ENCODE measurements around the gene DCBLD1. TPM values are rescaled to one million over a fixed set of nuclear protein-coding genes. Genes with fewer than 3 reads are reported as not detected.

The DCBLD1 gene
- total and polyA plus RNA-seq, 2 donors (not counting 1 experiment from before 2014, with no cell fraction given) = 35.2 to 44.4 TPM

- H3K27me3 ChIP-seq (ENCODE audit: control insufficient read depth, insufficient read depth, low read length) = no peaks in the 10 kb centered on the region
- no peak overlapping the region for H3K27ac ChIP-seq (ENCODE audit: insufficient read depth, low read length)
- no peaks in the 10 kb centered on the region for H3K9me3 ChIP-seq (ENCODE audit: control insufficient read depth, insufficient read depth, low read depth, low read length)
- no peaks in the 10 kb centered on the region for H3K36me3 ChIP-seq (ENCODE audit: control insufficient read depth, insufficient read depth, low read length)
- no peaks in the 10 kb centered on the region for H4K20me1 ChIP-seq (ENCODE audit: control insufficient read depth, extremely low read depth, insufficient read depth, low read length)
- no peak for TF ChIP-seq CTCF (conservative IDR thresholded peaks at IDR 0.05 in 1 of 2, IDR thresholded peaks at IDR 0.05 in 1 of 2; ENCODE audit: low read depth in 1 of 2, low read length in 2 of 2)
- no peak for TF ChIP-seq EZH2 (IDR thresholded peaks at IDR 0.05; ENCODE audit: low read length, missing control alignments)
- H3K4me2 ChIP-seq (ENCODE audit: extremely low read depth, insufficient read depth, low read length) = no peak overlapping the region
- no peak overlapping the region for H3K9ac ChIP-seq (ENCODE audit: insufficient read depth, low read length)
- DNase-seq (ENCODE audit: low read depth in 2 of 2) = peak in 1 of 2 donors; percentile 24
- H3K79me2 ChIP-seq (ENCODE audit: control insufficient read depth, insufficient read depth, low read length) = no peaks in the 10 kb centered on the region
- H3K4me3 ChIP-seq (replicated peaks in 1 of 4; ENCODE audit: control extremely low read depth in 1 of 4, insufficient read depth in 1 of 4, low read depth in 3 of 4, low read length in 4 of 4) = no peak overlapping the region
- H3K4me1 ChIP-seq (ENCODE audit: control insufficient read depth, extremely low read depth, insufficient read depth, low read length) = no peaks in the 10 kb centered on the region
- H2AFZ ChIP-seq (ENCODE audit: low read length) = no peak overlapping the region
Measured at GRCh38 chr6:117557951-117558350, 75.5 kb downstream of the DCBLD1 start.

GRCh38 chr6:117558818-117559217 lies 76.3 kb downstream of the DCBLD1 start:
- H3K9me3 ChIP-seq (ENCODE audit: control insufficient read depth, insufficient read depth, low read depth, low read length) = no peaks in the 10 kb centered on the region

GRCh38 chr6:117559299-117559698 lies 76.8 kb downstream of the DCBLD1 start:
- Histone ChIP-seq H4K20me1 (ENCODE audit: control insufficient read depth, extremely low read depth, insufficient read depth, low read length) (no peaks in the 10 kb centered on the region), H3K4me2 (ENCODE audit: extremely low read depth, insufficient read depth, low read length) (no peak overlapping the region), H3K9me3 (ENCODE audit: control insufficient read depth, insufficient read depth, low read depth, low read length) (no peaks in the 10 kb centered on the region), H2AFZ (ENCODE audit: low read length) (no peak overlapping the region), H3K27me3 (ENCODE audit: control insufficient read depth, insufficient read depth, low read length) (no peaks in the 10 kb centered on the region), H3K79me2 (ENCODE audit: control insufficient read depth, insufficient read depth, low read length) (no peaks in the 10 kb centered on the region), H3K27ac (ENCODE audit: insufficient read depth, low read length) (no peak overlapping the region), H3K9ac (ENCODE audit: insufficient read depth, low read length) (no peak overlapping the region), H3K4me1 (ENCODE audit: control insufficient read depth, extremely low read depth, insufficient read depth, low read length) (no peaks in the 10 kb centered on the region), H3K36me3 (ENCODE audit: control insufficient read depth, insufficient read depth, low read length) (no peaks in the 10 kb centered on the region), H3K4me3 (replicated peaks in 1 of 4; ENCODE audit: control extremely low read depth in 1 of 4, insufficient read depth in 1 of 4, low read depth in 3 of 4, low read length in 4 of 4) (no peak overlapping the region)
- no peak for DNase-seq (ENCODE audit: low read depth in 2 of 2)
- no peak for TF ChIP-seq EZH2 (IDR thresholded peaks at IDR 0.05; ENCODE audit: low read length, missing control alignments)
- no peak for TF ChIP-seq CTCF (conservative IDR thresholded peaks at IDR 0.05 in 1 of 2, IDR thresholded peaks at IDR 0.05 in 1 of 2; ENCODE audit: low read depth in 1 of 2, low read length in 2 of 2)

More at GRCh38 chr6:117558818-117559217, 76.3 kb downstream of the DCBLD1 start:
- no peaks in the 10 kb centered on the region for H3K79me2 ChIP-seq (ENCODE audit: control insufficient read depth, insufficient read depth, low read length)
- no peak for TF ChIP-seq CTCF (conservative IDR thresholded peaks at IDR 0.05 in 1 of 2, IDR thresholded peaks at IDR 0.05 in 1 of 2; ENCODE audit: low read depth in 1 of 2, low read length in 2 of 2)
- no peak for TF ChIP-seq EZH2 (IDR thresholded peaks at IDR 0.05; ENCODE audit: low read length, missing control alignments)
- H3K4me1 ChIP-seq (ENCODE audit: control insufficient read depth, extremely low read depth, insufficient read depth, low read length) = no peaks in the 10 kb centered on the region
- H2AFZ ChIP-seq (ENCODE audit: low read length) = no peak overlapping the region
- no peaks in the 10 kb centered on the region for H3K27me3 ChIP-seq (ENCODE audit: control insufficient read depth, insufficient read depth, low read length)
- no peaks in the 10 kb centered on the region for H3K36me3 ChIP-seq (ENCODE audit: control insufficient read depth, insufficient read depth, low read length)
- no peak overlapping the region for H3K27ac ChIP-seq (ENCODE audit: insufficient read depth, low read length)
- H4K20me1 ChIP-seq (ENCODE audit: control insufficient read depth, extremely low read depth, insufficient read depth, low read length) = no peaks in the 10 kb centered on the region
- no peak for DNase-seq (ENCODE audit: low read depth in 2 of 2)
- H3K9ac ChIP-seq (ENCODE audit: insufficient read depth, low read length) = no peak overlapping the region
- no peak overlapping the region for H3K4me2 ChIP-seq (ENCODE audit: extremely low read depth, insufficient read depth, low read length)
- no peak overlapping the region for H3K4me3 ChIP-seq (replicated peaks in 1 of 4; ENCODE audit: control extremely low read depth in 1 of 4, insufficient read depth in 1 of 4, low read depth in 3 of 4, low read length in 4 of 4)
